IPS-18c (cell line): Measurements from ENCODE around the gene GGCX.
"Not testable (repeated sequence)": the region's sequence is repeated elsewhere in the genome, so short reads cannot be mapped to it uniquely, and the experiment has no call there.

Source experiments
- H3K4me3 ChIP-seq: 2 replicates; pipeline ENCODE4 v1.7.0; 2013; ENCODE audit warnings: low read depth, mild to moderate bottlenecking, low read length, moderate library complexity; ENCODE audit not compliant: insufficient read depth
- H3K9me3 ChIP-seq: one replicate; pipeline ENCODE4 v1.6.1; 2013; ENCODE audit warnings: mild to moderate bottlenecking, low read length, moderate library complexity; ENCODE audit not compliant: control insufficient read depth, insufficient read depth

Gene GGCX

DNA sequence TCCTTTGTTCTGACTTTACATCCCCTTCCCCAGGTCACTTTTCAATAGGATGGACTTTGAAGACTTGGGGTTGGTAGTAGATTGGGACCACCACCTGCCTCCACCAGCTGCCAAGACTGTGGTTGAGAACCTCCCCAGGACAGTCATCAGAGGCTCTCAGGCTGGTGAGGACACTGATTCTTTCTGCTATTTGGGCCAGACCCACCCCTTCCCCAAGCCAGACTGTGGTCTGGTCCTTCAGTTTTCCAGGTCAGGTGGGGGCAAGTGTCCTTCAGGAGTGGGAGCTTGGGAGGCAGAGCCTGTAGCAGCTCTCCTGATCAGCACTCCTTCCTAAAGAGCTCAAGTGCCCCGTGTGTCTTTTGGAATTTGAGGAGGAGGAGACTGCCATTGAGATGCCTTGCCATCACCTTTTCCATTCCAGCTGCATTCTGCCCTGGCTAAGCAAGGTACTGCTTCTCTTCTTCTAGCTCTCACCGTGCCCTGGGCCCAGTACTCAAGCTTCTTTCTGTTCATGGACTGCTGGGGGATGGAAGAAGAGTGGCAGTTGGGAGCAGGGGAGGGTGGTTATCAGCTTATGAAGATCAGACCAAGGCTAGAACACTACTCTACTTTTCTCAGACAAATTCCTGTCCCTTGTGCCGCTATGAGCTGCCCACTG, 35.3 kb upstream of the GGCX start:
- peak overlapping the region; percentile 99 for H3K4me3 ChIP-seq
- no peaks in the 10 kb centered on the region for H3K9me3 ChIP-seq

DNA sequence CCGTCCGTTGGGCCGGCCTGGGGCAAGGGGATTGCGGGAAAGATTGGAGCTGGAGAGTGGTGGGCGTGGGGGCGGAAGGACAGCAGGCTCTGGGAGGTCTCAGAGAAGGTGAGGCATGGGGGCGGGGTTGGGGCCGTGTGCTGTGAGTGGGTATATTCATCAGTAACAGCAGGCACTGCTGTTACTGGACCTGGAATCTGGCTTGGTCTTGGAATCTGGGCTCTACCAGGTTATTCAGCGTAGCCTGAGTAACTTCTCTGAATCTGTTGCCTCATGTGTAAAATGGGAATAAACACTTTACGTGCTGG, 34.7 kb upstream of the GGCX start:
- Histone ChIP-seq H3K9me3 (no peaks in the 10 kb centered on the region), H3K4me3 (peak overlapping the region; percentile 99)

DNA sequence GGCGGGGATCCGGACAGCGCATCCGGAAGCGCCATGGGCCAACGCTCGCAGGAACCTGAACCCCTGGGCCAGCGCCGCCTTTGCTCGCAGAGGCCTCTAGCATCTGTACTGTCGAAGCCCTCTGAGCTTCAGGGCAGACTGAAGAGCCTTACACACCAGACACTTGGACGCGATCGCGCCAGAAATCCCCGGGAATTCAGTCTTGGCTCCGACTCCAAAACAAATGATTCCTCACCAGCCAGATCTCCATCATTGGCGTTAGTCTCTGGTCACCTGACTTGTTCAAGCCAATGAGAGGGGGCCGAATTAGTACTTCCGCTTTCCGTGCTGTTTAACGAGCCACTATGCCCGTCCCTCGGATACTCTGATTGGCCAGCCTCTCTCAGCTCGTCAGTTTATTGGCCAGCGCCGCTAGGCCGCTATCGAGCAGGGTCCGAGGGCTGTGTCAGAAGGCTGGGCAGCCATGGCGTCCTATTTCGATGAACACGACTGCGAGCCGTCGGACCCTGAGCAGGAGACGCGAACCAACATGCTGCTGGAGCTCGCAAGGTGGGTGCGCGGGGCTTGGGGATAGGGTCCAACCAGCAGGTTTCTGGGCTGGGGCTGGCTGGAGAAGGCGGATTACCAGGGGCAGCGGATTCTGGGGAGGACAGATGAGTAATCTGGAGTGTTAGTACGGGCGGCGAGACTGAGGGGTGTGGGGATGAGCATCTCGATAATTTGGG, 34.2 kb upstream of the GGCX start, which contains the start of gene RNF181:
Gene RNF181, plus strand, starts transcription at position 445 of the 725 bp plus-strand sequence. Its CDS starts 19 bp downstream, at position 464.
- no peaks in the 10 kb centered on the region for H3K9me3 ChIP-seq
- H3K4me3 ChIP-seq = peak within 1 kb of the TSS; percentile 99

DNA sequence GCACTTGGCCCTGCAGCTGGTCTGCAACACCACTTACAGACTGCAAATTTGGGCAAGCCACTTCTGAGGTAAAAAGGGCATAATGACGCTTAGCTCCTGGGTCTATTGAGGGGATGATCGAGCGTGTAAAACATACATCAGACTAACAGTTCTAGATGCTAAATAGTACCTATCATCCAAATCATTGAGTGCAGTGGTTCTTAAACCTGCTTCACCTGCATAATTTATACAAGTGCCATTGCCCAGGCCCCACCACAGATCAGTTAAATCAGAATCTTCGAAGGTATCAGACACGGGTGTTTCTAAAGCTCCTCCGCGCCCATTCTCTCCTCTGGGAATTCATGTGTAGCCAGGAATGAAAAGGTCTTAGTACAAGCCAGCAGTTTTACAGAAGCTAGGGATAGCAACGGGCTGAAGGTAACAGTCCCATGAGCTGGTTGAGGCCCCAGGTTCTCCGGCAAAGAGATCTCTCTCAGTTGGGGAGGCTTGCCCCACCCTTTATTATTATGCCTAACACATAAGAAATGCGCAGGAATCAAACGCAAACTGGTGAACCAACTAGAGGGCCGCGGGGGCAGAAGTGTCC, 33.5 kb upstream of the GGCX start:
- H3K4me3 ChIP-seq = peak overlapping the region; percentile 99
- no peaks in the 10 kb centered on the region for H3K9me3 ChIP-seq

DNA sequence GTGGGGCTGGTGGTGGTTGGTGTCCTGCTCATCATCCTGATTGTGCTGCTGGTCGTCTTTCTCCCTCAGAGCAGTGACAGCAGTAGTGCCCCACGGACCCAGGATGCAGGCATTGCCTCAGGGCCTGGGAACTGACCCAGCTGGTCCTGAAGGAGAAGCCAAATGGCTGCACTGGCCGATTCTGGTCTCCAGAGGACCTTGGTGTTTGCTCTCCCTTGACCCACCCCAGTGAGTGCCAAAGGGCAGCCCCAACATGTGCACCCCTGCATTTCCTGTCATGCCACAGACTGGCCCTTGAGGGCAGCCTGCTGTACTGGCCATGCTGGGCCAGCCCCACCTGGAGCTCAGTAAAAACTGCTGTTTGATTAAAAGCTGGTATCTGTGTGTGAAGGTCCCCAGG, 31.7 kb upstream of the GGCX start:
- H3K9me3 ChIP-seq = no peaks in the 10 kb centered on the region
- H3K4me3 ChIP-seq = no peak overlapping the region

DNA sequence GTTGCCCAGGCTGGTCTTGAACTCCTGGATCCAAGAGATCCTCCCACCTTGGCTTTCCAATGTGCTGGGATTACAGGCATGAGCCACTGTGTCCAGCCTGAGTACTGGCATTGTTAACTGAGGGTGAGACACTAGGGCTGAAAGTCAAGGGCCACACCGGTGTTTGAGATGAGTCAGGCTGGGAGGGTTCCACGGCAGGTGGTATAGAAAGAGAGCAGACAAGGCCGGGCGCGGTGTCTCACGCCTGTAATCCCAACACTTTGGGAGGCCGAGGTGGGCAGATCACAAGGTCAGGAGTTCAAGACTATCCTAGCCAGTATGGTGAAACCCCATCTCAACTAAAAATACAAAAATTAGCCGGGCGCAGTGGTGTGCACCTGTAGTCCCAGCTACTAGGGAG, 31.0 kb upstream of the GGCX start:
- not testable (repeated sequence) for H3K4me3 ChIP-seq, H3K9me3 ChIP-seq

DNA sequence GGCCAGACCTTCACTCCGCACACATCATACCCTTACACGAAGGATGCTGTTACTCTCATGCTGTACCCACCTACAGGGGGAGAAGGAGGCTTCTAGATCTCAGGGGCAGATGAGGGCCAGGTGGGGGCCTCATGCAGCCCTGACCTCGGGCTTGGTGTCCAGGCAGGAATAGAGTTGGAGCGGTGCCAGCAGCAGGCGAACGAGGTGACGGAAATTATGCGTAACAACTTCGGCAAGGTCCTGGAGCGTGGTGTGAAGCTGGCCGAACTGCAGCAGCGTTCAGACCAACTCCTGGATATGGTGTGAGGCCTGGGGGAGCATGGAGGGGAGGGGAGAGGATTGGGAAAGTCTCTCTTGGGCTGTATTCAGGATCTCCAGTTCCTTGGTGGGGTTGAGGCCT, 30.3 kb upstream of the GGCX start:
- H3K4me3 ChIP-seq = no peak overlapping the region

DNA sequence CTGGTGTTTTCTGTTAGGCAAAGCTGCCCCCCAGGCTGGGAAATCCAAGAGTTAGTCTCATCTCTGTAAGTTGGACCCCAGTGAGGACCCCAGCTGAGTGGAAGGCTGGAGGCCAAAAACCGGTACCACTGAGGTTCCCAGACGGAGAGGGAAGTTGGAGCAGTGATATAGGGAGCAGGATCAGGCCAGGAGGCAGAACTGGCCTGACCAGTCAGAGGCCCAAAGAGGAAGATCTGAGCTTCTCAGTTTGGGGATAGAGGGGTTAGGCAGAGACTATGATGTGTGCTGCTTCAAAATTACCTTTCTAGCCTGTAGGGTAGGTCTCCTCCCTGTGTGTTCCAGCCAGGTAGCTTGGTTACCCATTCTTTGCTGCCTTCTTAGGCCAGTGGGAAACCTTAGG, 29.7 kb upstream of the GGCX start:
- H3K9me3 ChIP-seq = no peaks in the 10 kb centered on the region
- H3K4me3 ChIP-seq = no peak overlapping the region

More for the DNA sequence above, 30.3 kb upstream of the GGCX start:
- H3K9me3 ChIP-seq = no peaks in the 10 kb centered on the region

DNA sequence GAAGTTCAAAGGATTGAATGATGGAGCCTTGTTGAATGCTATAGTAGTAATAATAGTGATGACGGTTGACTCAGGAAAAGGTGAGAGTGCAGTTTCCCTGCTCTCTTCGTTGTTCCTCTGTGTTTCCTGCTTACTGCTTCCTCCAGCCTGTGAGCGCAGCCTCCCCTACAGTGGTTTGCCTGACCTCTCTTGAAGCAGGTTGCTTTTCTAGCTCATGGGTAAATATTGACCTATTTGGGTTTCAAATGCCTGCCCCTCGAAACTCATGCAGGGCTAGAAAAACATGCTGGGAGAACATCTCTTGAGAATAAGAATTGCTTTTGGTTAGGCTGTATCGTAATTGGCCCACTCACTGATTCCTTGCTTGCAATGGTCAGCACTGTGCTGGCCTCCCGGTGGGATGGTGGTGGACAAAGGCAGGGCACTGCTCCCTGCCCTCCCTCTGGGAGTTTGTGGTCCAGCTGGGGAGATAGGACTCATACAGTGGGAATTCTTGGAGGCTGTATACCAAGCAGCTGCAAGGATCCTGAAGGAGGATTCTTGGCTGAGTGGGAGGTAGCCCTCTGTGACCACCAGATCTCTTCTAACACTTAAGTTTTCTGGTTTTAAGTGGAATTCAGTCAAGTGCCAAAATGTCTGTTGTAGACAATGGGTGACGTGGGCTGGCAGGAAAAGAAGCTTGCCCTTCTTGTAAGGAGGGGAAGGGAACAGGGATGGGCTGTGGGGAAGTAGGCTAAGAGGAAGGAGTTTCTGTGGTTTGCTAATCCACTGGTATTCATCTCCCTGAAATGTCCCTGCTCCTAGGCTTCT, 28.9 kb upstream of the GGCX start:
- Histone ChIP-seq H3K4me3 (no peak overlapping the region), H3K9me3 (no peaks in the 10 kb centered on the region)

DNA sequence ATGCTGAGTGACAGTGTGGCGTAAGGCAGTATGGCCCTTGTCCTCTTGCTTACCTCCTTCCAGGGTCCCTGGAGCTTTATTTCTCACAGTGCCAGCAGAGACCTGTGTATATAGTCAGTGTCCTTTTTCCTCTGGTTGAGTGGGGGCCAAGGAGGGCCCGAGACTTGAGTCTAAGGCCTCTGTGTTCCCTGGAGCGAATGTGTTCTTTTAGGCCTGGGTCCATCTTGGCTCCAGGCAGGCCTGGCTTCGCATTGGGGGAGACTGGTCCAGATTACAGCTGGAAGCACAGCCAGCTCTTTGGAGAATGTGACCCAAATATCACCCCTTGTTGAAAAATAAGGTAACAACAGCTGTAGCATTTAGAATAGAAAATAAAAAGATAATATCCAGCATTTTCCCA, 27.9 kb upstream of the GGCX start:
- Histone ChIP-seq H3K4me3 (no peak overlapping the region), H3K9me3 (no peaks in the 10 kb centered on the region)

DNA sequence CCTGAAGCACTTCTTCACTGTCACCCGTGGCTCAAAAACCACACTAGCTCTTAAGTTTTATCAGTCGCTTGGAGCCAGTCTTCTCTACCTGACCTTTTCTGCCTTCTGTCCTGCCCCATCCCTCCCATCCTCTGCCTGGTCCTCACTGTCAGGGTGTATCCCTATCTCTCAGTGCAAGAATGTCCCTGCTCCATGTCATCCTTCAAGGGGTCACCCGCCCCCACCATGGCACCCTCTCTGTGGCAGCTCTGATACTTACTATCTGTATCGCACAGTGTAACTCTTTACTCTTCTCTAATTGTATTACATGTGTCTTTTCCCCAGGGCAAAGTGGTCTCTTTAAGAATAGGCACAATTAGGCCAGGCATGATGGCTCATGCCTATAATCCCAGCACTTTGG, 27.4 kb upstream of the GGCX start:
- Histone ChIP-seq H3K4me3 (no peak overlapping the region), H3K9me3 (no peaks in the 10 kb centered on the region)

DNA sequence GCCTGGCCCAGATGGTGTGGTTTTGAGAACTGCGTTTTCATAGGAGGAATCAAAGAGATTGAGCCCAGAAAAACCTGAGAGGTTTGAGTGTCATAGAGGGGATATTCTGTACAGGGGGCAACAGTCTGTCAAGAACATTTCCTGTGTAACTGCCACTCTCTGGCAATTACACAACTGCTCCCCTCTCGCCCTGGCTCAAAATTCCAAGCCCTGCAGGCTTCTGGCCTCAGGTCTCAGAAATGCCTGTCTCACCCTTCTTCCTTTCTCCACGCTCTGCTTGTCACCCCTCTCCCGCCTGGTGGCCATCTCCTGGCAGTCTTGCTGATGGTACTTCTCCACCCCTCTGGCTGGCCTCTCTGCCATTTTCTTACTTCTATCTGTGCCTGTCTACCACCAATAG, 26.9 kb upstream of the GGCX start:
- Histone ChIP-seq H3K9me3 (no peaks in the 10 kb centered on the region), H3K4me3 (no peak overlapping the region)

DNA sequence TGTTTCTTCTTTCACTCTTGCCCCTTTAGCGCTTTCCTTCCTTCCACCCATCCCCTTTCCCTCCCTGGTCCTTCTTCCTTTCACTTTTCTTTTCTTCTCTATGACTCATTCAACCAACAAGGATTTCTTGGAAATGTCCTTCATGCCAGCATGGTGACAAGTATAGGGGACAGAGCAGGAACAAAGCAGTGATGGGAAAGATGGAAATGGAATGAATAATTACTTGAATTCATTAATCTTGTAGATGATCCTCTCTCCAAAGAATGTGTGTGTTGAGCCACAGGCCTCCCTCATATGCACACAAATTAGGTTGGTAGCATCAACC, 24.4 kb upstream of the GGCX start:
- no peaks in the 10 kb centered on the region for H3K9me3 ChIP-seq
- no peak overlapping the region for H3K4me3 ChIP-seq

DNA sequence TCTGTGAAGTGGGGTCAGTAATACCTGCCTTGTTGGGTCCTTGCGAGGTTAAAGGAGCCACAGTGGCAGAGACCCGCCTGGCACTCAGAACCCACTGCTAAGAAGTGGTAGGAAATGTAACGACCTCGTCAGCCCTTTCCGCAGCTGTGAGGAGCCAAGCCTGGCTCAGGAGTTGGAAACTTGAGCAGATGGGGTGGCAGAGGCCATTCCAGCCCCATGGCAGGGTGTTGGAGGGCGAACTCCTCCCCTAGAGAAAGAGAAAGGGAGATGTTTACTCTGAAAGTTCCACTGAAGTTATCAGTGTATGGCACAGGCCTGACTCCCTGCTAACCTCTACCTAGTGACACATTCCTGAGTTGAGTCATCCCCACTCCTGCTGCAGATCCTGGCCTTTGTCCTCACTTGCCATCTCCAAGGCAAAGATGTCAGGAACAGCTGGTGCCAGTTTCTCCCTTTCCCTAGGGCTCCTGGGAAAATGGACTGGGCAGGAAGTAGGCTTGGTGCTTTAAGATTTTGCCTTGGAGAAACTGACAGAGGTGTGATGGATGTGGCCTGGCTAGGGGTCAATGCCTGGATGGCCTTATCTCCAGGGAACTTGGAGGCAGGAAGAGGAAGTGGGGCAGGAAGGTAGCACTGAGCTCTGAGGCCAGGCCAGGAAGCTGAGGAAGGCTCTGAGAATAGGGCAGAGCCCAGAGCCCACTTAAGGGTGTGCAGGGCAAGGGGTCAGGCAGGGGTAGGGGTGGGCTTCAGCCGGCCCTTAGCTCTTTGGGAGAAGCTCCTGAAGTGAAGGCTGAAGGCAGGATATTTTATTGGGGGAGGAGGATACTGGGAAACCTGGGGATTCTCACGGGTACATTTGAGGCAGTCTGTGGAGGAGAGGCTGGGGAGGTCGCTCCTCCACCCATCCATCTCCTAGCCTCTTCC, 23.8 kb upstream of the GGCX start:
- no peaks in the 10 kb centered on the region for H3K9me3 ChIP-seq
- H3K4me3 ChIP-seq = peak overlapping the region; percentile 40; the same call in 1 of the 2 replicates

DNA sequence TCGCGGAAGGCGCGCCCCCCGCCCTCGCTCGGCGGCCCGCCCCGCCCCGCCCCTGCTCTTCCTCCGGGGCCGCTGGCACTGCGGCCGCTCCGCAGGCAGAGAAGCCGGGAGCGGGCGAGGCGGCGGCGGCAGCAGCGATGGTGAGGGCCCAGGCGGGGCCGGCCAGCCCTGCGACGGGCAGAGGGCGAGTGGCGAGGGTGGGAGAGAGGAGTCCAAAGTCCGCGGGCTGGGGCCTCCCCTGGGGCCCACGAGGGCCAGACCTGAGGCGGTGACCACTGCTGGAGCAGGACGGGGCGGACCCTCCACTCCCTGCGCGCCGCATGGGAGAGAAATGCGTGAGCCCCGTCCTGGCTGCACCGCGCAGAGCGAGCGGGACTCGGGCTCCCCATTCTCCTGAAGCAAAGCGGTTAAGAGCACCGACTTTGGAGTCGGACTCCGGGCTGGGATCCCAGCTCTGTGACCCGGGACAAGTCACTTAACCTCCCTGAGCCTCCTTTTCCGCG, 23.1 kb upstream of the GGCX start, which contains the start of gene VAMP5:
Gene VAMP5, plus strand, starts transcription at position 78 of the 503 bp plus-strand sequence. Its CDS starts 60 bp downstream, at position 138.
- Histone ChIP-seq H3K4me3 (peak within 1 kb of the TSS; percentile 40; the same call in 1 of the 2 replicates), H3K9me3 (no peaks in the 10 kb centered on the region)

DNA sequence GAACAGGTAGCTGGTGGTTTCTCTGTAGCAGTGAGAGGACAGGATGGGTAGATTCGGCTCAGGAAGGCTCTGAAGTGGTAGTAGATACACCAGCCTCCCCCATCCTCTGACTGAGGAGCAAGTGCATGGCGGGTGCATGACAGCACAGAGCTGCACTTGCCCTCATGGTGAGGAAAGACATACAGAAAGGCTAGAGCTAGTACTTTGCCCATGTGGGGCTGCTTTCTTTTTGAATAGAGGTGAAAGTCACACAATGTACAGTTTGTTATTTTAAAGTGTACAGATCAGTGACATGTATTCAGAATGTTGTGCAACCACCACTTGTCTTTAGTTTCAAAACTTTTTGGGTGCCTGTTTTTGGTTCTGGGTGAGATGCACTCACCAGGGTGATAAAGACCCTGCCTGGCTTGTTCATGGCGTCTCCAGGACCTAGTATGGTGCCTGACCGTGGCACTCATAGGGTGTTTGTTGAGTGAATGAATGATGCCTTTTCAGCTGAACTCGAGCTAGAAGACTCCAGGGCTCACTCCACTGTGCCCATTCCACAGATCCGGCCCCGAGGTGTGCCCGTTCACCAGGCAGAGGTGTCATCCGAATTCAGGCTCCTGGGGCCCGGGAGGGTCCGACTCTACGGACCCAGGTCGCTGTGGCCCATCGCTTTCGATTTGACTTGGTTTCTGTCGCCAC, 22.5 kb upstream of the GGCX start:
- Histone ChIP-seq H3K4me3 (peak overlapping the region; percentile 40; the same call in 1 of the 2 replicates), H3K9me3 (no peaks in the 10 kb centered on the region)
